Measurements from ENCODE around the gene TRIM49D2. TPM values are rescaled to one million over a fixed set of nuclear protein-coding genes. Genes with fewer than 3 reads are reported as not detected.
"Not testable (repeated sequence)": the region's sequence is repeated elsewhere in the genome, so short reads cannot be mapped to it uniquely, and the experiment has no call there.

The TRIM49D2 gene, protein sequence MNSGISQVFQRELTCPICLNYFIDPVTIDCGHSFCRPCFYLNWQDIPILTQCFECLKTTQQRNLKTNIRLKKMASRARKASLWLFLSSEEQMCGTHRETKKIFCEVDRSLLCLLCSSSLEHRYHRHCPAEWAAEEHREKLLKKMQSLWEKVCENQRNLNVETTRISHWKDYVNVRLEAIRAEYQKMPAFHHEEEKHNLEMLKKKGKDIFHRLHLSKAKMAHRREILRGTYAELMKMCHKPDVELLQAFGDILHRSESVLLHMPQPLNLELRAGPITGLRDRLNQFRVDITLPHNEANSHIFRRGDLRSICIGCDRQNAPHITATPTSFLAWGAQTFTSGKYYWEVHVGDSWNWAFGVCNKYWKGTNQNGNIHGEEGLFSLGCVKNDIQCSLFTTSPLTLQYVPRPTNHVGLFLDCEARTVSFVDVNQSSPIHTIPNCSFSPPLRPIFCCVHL
- total RNA-seq (not detected), polyA plus RNA-seq (not detected)

DNA sequence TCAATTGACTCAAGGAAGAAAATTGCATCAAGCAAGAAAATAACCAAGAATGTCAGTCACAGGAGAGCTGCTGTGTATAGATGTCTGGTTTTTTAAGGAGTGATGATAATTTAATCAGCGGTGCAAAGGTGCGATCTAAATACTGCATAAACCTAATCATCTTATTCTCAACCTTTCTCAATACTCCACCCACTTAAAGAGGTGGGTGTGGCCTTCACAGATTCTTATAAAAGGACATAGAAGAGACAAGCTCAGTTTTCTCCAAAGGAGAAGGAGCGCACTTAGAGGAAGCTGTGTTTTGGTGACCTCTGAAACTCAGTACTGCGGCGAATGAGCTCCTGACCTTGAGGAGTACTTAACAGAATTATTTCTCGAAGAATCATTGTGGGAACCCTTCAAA is at the start of gene TRIM49D2:
TSS of gene TRIM49D2 (plus strand) at position 301 of the 400 bp plus-strand sequence. CDS start 2,698 bp downstream, outside the sequence.
- not testable (repeated sequence) for H3K4me3 Mint-ChIP-seq; H3K27me3 ChIP-seq (ENCODE audit: control insufficient read depth, insufficient read depth, low read length); H3K27me3 Mint-ChIP-seq; H3K36me3 Mint-ChIP-seq; H3K9me3 Mint-ChIP-seq; H3K27ac Mint-ChIP-seq; H3K9me3 ChIP-seq (ENCODE audit: control insufficient read depth in 2 of 2, low read length in 2 of 2); H3K4me1 ChIP-seq (ENCODE audit: control insufficient read depth, insufficient read depth, low read length, poor library complexity, severe bottlenecking); H3K27ac ChIP-seq (ENCODE audit: insufficient read depth, low read length, poor library complexity, severe bottlenecking); DNase-seq; H3K36me3 ChIP-seq (ENCODE audit: control insufficient read depth, insufficient read depth, low read length); H3K4me1 Mint-ChIP-seq; ATAC-seq (ENCODE audit: low read depth in 2 of 2); H3K4me3 ChIP-seq (ENCODE audit: low read depth, low read length)

DNA sequence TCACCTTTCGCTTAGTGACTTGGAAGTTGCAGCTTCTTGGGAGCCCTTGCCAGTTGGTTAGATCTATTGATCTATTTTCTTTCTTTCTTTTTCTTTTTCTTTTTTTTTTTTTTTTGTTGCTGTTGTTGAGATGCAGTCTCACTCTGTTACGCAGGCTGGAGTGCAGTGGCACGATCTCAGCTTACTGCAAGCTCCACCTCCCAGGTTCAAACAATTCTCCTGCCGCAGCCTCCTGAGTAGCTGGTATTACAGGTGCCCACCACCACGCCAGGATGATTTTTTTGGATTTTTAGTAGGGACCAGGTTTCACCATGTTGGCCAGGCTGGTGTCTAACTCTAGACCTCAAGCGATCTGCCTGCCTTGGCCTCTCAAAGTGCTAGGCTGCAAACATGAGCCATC is 46.4 kb upstream of the TRIM49D2 start:
- H3K27me3 Mint-ChIP-seq; H3K4me1 ChIP-seq (ENCODE audit: control insufficient read depth, insufficient read depth, low read length, poor library complexity, severe bottlenecking); DNase-seq; H3K36me3 Mint-ChIP-seq; H3K27me3 ChIP-seq (ENCODE audit: control insufficient read depth, insufficient read depth, low read length); H3K27ac Mint-ChIP-seq; H3K36me3 ChIP-seq (ENCODE audit: control insufficient read depth, insufficient read depth, low read length); ATAC-seq (ENCODE audit: low read depth in 2 of 2); H3K9me3 Mint-ChIP-seq; H3K4me3 ChIP-seq (ENCODE audit: low read depth, low read length); H3K4me3 Mint-ChIP-seq; H3K4me1 Mint-ChIP-seq; H3K27ac ChIP-seq (ENCODE audit: insufficient read depth, low read length, poor library complexity, severe bottlenecking); H3K9me3 ChIP-seq (ENCODE audit: control insufficient read depth in 2 of 2, low read length in 2 of 2): not testable (repeated sequence)

- not testable (repeated sequence) for DNase-seq; H3K36me3 Mint-ChIP-seq; H3K4me3 Mint-ChIP-seq; H3K27ac ChIP-seq (ENCODE audit: insufficient read depth, low read length, poor library complexity, severe bottlenecking); ATAC-seq (ENCODE audit: low read depth in 2 of 2); H3K27me3 Mint-ChIP-seq; H3K4me1 ChIP-seq (ENCODE audit: control insufficient read depth, insufficient read depth, low read length, poor library complexity, severe bottlenecking); H3K27ac Mint-ChIP-seq; H3K4me3 ChIP-seq (ENCODE audit: low read depth, low read length); H3K9me3 ChIP-seq (ENCODE audit: control insufficient read depth in 2 of 2, low read length in 2 of 2); H3K27me3 ChIP-seq (ENCODE audit: control insufficient read depth, insufficient read depth, low read length); H3K36me3 ChIP-seq (ENCODE audit: control insufficient read depth, insufficient read depth, low read length); H3K9me3 Mint-ChIP-seq; H3K4me1 Mint-ChIP-seq
These were observed 30.6 kb upstream of the TRIM49D2 start for GRCh38 chr11:89893245-89893644.

- not testable (repeated sequence) for H3K36me3 ChIP-seq (ENCODE audit: control insufficient read depth, insufficient read depth, low read length); H3K9me3 Mint-ChIP-seq; H3K4me3 Mint-ChIP-seq; ATAC-seq (ENCODE audit: low read depth in 2 of 2); H3K4me1 Mint-ChIP-seq; H3K4me3 ChIP-seq (ENCODE audit: low read depth, low read length); H3K36me3 Mint-ChIP-seq; H3K27ac Mint-ChIP-seq; H3K4me1 ChIP-seq (ENCODE audit: control insufficient read depth, insufficient read depth, low read length, poor library complexity, severe bottlenecking); DNase-seq; H3K9me3 ChIP-seq (ENCODE audit: control insufficient read depth in 2 of 2, low read length in 2 of 2); H3K27me3 Mint-ChIP-seq; H3K27me3 ChIP-seq (ENCODE audit: control insufficient read depth, insufficient read depth, low read length); H3K27ac ChIP-seq (ENCODE audit: insufficient read depth, low read length, poor library complexity, severe bottlenecking)
These were observed 23.1 kb upstream of the TRIM49D2 start for GRCh38 chr11:89900809-89901208.

- H3K27ac ChIP-seq (ENCODE audit: insufficient read depth, low read length, poor library complexity, severe bottlenecking): no peak within 1 kb of the TSS
- no peaks in the 10 kb centered on the region for H3K36me3 Mint-ChIP-seq
- H3K4me1 ChIP-seq (ENCODE audit: control insufficient read depth, insufficient read depth, low read length, poor library complexity, severe bottlenecking): no peaks in the 10 kb centered on the region
- no peak within 1 kb of the TSS for H3K4me3 Mint-ChIP-seq
- H3K36me3 ChIP-seq (ENCODE audit: control insufficient read depth, insufficient read depth, low read length): no peaks in the 10 kb centered on the region
- H3K4me3 ChIP-seq (ENCODE audit: low read depth, low read length): no peak within 1 kb of the TSS
- H3K9me3 ChIP-seq (ENCODE audit: control insufficient read depth in 2 of 2, low read length in 2 of 2): no peaks in the 10 kb centered on the region
- no peaks in the 10 kb centered on the region for H3K27me3 ChIP-seq (ENCODE audit: control insufficient read depth, insufficient read depth, low read length)
- DNase-seq (no peak), ATAC-seq (ENCODE audit: low read depth in 2 of 2) (no peak)
- no peaks in the 10 kb centered on the region for H3K9me3 Mint-ChIP-seq
- no peaks in the 10 kb centered on the region for H3K27me3 Mint-ChIP-seq
- no peaks in the 10 kb centered on the region for H3K4me1 Mint-ChIP-seq
- no peak within 1 kb of the TSS for H3K27ac Mint-ChIP-seq
These were observed 1.6 kb upstream of the TRIM49D2 start, which contains the start of gene TRIM49D1 for GRCh38 chr11:89922195-89922660. TSS of gene TRIM49D1 (minus strand) at chr11:89922245. CDS start at chr11:89917710, 4,535 bp downstream.

DNA sequence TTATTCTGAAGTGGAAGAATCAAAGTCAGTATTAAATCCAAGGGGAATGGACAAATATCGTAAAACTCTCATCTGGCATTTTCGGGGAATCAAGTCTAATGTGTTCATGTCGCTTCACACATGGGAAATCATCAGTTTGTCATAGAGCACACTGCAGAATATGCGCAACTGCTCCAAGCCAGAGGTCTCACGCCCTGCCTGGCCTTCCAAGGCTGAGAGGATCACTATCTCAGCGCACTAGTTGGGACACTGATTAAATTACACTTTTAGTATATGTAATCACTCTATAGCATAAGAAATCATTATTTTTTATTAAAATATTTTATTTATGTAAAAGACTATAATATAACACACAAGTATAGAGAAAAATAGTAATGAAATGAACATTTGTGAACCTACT is 37.0 kb downstream of the TRIM49D2 start:
- H3K9me3 ChIP-seq (ENCODE audit: control insufficient read depth in 2 of 2, low read length in 2 of 2); H3K27ac Mint-ChIP-seq; H3K4me1 ChIP-seq (ENCODE audit: control insufficient read depth, insufficient read depth, low read length, poor library complexity, severe bottlenecking); H3K27me3 ChIP-seq (ENCODE audit: control insufficient read depth, insufficient read depth, low read length); H3K9me3 Mint-ChIP-seq; H3K4me3 ChIP-seq (ENCODE audit: low read depth, low read length); H3K36me3 Mint-ChIP-seq; H3K27me3 Mint-ChIP-seq; H3K36me3 ChIP-seq (ENCODE audit: control insufficient read depth, insufficient read depth, low read length); H3K27ac ChIP-seq (ENCODE audit: insufficient read depth, low read length, poor library complexity, severe bottlenecking); H3K4me3 Mint-ChIP-seq; DNase-seq; ATAC-seq (ENCODE audit: low read depth in 2 of 2); H3K4me1 Mint-ChIP-seq: not testable (repeated sequence)

DNA sequence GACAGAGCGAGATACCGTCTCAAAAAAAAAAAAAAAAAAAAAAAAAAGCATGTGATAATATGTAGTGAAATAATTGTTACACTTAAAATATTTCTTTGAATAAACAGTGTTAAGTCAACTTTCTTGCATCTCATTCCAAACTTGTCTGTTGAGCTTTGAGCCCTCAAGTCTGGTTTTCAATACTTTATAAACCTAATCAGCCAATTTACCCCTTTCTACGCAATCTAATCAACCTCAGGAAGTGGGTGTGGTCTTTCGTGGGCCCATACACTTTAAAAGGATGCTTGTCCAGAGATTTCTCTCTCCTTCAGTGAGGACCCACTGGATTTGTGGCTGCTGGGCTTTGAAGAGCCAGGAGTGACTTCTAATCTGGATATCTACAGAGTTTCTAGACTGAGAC is 41.9 kb downstream of the TRIM49D2 start, which contains the start of gene TRIM64:
TSS of gene TRIM64 (plus strand) at position 301 of the 400 bp plus-strand sequence. CDS start 2,467 bp downstream, outside the sequence.
- not testable (repeated sequence) for H3K4me3 ChIP-seq (ENCODE audit: low read depth, low read length); ATAC-seq (ENCODE audit: low read depth in 2 of 2); H3K27ac ChIP-seq (ENCODE audit: insufficient read depth, low read length, poor library complexity, severe bottlenecking); DNase-seq; H3K4me1 Mint-ChIP-seq; H3K36me3 ChIP-seq (ENCODE audit: control insufficient read depth, insufficient read depth, low read length); H3K36me3 Mint-ChIP-seq; H3K4me1 ChIP-seq (ENCODE audit: control insufficient read depth, insufficient read depth, low read length, poor library complexity, severe bottlenecking); H3K9me3 ChIP-seq (ENCODE audit: control insufficient read depth in 2 of 2, low read length in 2 of 2); H3K4me3 Mint-ChIP-seq; H3K9me3 Mint-ChIP-seq; H3K27me3 ChIP-seq (ENCODE audit: control insufficient read depth, insufficient read depth, low read length); H3K27me3 Mint-ChIP-seq; H3K27ac Mint-ChIP-seq
